GM19043 (cell line): ENCODE results near the gene SLC35F1.
A peak's percentile ranks its signal among the peaks of the same experiment; 100 is the strongest.

ENCODE experiments used
- ATAC-seq: cut with Tn5 transposase; IDR thresholded peaks from one replicate; pipeline ENCODE4 v1.9.1; 2021; ENCODE audit warnings: low read depth; ENCODE audit not compliant: unreplicated experiment

The SLC35F1 gene

DNA sequence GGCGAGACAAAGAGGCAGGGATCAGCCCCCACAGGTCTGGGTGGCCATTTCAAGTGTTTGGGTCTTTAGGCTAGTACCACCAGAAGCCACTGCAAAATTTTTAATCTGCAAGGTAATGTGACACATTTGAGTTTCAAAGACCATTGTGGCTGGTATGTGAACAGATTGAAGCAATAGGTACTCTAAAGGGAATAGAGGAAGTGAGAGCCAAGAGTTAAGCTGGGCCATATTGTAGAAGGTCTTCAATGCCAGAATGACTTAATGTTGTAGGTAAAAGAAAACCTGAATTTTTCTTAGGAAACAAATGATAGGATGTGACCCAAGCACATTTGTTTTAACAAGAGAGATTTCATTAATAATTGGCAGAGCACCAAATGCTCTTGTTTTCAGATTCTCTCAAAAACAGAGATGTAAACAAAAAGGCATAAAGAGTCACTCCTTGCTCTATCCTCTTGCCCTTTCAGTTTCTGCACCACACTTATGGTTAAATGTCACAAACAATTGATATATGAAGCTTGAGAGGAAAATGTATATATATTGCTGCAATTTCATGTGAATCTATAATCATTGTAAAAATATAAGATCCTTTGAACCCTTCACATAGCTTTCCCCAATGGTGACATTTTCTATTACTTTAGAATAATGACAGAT, 333.9 kb downstream of the SLC35F1 start:
- peak; percentile 83 for ATAC-seq

DNA sequence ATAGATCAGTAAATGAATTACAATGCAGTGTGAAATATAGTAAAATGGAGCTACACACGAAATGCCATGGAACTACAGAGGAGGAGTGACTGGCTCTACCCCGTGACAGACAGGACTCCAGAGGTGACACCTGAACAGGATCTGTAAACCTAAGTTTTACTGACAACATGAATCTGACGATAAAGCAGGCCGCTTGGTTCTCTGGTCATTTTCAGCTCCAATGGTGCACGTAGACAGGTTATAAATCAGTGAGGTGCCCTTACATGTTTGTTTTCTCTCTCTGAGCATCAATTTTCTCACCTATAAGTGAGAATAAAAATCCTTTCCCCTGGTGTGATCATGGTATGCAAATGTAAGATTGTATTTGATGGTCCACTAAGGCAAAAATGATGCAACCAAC, 339.3 kb downstream of the SLC35F1 start:
- no peak for ATAC-seq

DNA sequence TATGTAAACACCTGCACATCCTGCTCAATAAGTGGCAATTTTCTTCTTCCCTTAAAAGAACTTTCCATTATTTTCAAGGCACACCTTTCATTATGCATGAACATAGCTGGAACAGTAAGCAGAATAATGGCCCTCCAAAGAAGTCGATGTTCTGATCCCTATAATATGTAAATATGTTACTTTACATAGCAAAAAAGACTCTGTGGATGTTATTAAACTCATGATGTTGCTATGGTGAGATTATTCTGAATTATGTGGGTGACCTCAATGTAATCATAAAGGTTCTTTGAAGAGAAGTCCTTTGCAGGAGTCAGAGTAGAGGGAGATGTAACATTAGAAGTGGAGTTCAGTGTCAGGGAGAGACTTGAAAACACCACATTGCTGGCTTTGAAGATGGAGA, 341.1 kb downstream of the SLC35F1 start:
- no peak for ATAC-seq

DNA sequence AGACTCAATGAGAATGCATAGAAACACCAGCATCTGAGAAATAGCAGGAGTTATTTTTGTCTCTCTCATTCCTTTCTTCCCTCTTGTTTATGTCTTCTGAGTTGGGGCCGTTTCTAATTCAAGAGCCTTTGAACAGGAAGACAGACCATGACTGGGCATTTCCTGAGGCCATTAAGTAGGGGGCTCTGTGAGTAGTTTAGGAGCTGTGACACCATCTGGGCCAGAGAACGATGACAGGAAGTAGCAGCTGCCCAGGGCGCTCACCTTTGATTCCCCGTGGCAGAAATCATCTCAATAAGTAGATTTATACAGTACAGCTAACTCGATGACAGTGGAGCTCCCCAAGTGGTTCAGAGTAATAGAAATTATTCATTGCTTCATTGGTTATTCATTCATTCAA, 342.6 kb downstream of the SLC35F1 start:
- no peak for ATAC-seq

DNA sequence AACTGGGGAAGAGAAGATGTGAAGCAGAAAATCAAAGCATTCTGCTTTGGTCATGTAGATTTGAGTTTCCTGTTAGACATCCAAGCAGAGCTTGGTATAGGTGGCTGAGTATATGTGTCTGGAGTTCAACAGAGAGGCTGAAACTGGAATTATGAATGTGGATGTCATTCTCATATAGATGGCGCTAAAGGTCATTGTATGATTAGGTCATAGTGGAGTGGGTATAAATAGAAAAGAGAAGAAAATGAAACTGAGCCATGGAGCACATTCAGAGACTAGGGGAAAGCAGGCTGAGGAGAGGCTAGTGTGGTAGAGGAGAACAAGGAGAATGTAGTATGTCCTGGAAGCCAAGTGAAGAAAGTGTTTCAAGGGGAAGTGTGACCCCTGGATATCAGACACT, 345.4 kb downstream of the SLC35F1 start:
- ATAC-seq = no peak

DNA sequence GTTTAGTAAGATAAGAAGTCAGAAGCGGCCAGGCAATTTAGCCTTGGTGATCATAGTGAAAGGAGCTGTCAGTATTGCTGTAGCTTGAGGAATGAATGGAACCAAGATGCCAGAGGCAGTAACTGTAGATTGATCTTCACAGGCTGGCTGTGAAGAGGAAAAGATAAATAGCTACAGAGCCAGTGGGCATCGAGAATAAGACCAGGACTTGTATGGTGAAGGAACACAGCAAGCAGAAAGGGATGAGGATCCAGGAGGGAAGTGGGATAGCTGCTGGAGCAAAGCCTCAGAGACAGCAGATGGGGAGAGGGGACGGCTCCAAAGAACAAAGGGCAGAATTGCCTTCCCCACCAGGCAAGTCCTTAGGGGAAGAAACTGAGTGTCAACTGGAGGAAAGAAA, 346.7 kb downstream of the SLC35F1 start:
- no peak for ATAC-seq

DNA sequence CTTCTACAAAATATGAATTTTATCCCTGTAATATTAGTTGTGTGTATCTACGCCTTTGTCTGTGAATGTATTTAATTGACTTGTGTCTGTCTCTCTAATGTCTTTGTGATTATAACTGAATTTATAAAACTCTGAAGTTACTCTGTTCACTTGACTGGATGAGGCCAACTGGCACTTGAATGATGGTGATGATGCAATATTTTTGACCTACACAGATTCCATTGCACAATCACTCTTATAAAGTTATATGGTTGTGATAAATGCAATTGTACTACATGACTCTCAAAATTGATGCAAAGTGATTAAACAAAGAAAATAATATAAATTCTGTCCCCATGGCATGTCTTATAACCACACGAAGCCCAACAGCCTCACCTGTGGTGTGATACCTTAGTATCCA, 353.8 kb downstream of the SLC35F1 start:
- no peak for ATAC-seq

DNA sequence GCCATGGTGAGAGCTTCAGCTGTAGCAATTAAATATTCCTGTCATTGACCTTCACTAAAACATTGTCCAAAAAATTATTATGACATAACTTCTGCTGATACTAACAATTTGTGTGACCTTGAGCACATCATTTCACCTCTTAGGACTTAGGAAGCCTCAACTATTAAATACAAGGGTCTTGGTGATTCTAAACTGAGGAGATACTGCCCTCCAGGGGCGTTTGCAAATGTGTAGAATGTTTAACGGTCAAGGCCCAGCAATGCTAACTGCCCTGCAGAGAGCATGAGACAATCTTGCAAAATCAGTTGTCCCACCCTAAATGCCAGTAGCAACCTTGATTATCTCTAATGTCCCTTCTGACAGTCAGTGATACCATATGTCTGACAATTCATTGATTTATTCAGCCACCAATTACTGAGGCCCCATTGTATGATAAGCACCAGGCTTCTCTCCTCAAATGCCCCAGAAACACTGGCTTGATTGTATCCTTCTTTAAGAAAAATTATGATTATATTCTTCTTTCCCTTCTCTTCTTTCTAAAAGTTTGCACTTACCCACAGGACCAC, 356.9 kb downstream of the SLC35F1 start:
- no peak for ATAC-seq

DNA sequence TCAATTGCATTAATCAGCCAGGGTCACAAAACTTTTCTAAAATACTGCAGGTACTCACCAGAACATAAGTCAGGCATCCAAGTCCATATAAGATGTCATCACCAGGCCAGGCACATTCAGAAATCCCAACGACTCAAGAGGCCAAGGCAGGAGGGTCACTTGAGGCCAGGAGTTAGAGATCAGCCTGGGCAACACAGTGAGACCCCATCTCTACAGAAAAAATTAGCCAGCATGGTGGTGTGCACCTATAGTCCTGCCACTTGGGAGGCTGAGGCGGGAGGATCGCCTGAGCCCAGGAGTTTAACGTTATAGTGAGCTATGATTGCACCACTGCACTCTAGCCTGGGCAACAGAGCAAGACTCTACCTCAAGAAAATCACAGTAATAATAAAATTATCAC, 362.6 kb downstream of the SLC35F1 start:
- ATAC-seq = no peak

DNA sequence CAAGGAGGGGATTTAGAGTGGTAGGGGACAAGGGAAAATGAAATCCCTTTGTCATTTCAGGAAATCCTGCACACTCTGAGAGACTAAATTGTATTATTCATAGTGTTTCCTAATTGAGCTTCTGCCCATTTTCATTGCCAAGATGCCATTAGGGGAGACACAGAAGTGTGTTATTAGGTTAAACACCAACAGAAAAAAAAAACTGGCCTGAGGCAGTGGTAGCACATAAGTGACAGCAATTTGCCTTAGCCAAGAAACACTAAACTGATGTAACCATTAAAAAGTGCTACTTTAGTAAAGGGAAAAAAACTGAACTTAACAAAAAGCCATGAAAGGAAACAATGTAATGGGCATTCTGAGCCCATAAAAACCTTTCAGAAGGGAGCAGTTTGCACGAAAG, 370.6 kb downstream of the SLC35F1 start:
- ATAC-seq = no peak

DNA sequence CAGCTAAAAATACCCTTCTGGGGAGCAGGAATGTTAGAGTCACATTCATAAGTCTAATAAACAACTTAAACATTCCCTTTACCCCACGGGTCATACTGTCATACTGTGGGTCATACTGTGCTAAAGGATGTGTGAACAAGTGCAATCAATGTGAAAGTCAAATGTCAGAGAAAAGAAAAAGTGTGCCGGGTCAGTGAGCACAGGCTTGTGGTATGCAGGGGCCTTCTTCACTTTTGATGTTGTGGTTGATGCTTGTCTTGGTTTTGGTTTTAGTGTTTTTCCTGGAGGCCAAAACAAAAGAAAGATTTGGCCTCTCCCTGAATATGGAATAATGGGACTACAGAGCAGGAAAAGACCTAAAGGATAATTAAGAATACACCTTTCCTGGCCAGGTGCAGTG, 373.1 kb downstream of the SLC35F1 start:
- ATAC-seq = peak; percentile 98

DNA sequence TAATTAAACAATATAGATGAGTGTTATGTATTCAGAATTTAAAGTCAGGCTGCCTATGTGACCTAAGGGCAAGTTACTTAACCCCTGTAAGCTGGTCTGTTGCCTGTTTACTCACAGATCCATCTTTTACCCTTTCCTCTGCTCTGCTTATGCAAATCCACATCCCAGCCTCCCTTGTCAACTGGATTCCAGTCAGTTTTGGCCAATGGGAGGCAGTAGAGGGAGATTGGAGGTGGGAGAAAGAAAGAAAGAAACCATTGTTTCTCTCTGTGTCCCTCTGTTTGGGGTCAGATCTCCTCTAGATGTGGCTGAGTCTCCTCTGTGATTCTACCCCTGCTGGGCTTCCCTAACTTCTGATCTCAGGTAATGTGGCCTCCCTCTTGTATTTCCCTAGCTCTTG, 374.2 kb downstream of the SLC35F1 start:
- ATAC-seq = no peak

DNA sequence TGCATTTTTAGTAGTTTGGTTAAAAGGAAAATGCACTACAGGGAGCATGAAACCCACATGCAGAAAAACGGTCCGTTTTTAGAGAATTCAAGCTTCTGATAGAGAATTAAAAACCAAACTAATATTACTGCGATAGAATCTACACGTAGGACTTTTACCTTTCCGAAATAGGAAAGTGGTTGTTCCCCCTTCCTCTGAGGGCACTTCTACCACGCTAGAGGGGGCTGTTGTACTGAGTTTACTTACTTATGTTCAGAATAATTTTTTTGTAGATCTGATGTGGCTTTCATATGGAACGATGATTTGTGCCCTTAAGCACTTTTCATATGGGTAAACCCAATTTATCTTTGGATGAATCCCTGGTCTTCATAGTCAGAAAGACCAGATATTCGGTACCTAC, 376.7 kb downstream of the SLC35F1 start:
- no peak for ATAC-seq

DNA sequence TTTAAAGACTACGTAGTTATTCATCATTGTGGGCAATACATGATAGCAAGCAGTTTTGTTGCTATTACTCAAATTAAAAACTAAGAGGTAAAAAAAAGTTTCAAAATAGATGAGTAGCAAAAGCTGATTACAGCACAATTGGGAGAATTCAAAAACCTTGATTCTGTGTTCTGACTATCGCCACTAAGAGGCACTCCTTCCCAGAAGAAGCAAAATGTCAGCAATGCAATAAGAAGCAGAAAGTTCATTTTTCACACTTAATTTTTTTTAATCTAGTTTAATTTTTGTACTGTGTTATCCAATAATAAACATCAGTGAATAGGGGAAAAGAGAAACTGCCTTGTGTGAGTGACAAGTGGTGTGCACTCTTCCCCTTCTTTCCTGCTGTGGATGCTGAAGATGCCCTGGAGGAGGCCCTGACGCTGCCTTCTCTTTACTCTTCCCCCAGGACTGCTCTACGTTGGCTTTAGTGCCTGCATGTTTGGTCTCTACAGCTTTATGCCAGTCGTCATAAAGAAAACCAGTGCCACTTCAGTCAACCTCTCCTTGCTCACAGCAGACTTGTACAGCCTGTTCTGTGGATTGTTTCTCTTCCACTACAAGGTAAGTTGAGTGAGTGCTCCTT, 377.8 kb downstream of the SLC35F1 start:
- ATAC-seq = no peak

DNA sequence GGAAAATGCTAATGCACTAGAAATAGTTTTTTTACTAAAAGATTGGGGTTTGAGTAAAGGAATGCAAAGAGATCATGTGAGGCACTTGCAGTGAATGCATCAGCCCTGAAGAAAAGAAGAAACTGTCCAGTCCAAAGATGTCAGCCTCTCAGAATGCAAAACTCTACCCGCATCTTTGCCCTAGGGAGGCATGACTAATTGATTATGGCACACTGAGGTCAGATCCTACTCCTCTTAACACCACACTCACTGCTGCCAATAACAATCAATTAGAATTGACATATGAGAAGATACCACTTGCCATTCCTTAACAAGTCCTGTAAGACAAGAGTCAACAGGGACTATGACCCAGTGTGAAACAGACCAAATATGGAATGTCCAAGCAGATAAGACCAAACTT, 378.7 kb downstream of the SLC35F1 start:
- ATAC-seq = no peak

DNA sequence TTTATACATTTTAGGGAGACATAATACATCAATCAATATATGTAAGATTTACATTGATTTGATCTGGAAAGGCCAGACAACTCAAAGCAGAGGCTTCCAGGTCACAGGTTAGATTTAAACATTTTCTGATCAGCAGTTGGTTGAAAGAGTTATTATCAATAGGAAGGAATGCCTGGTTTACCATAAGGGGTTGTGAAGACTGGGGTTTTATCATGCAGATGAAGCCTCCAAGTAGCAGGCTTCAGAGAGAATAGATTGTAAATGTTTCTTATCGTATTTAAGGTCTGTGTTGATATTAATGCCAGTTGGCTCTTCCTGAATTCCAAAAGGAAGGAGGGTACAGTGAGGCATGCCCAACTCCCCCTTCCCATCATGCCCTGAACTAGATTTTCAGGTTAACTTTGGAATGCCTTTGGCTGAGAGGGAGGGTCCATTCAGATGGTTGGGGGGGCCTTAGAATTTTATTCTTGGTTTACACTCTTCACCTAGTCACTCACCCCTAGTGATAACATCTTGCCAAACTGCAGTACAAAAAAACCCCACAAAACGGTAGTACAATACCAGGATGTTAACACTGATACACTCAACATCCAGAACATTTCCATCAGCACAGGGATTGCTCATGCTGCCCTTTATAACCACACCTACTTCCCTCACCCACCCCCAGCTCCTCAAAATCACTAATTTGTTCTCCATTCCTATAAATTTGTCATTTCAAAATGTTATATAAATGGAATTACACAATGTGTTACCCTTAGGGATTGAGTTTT, 381.5 kb downstream of the SLC35F1 start:
- no peak for ATAC-seq

DNA sequence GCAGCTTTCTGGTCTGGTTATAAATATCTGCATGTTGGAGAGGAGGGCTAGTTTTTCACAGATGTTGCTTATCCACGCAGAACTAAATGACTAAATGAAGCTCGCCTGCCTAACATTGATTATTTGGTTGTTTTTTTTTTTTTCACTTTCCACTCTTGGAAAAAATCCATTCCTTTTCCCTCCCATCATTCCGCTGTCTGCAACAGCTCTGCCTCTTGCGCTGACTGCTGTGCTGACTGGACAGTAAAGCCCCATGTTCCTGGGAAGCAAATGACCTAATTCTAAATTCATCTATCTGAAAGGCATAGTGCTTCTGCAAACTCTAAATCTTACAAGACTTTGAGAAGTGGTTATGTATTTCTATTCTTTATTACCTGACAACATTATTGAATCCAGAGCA, 385.5 kb downstream of the SLC35F1 start:
- ATAC-seq = no peak

DNA sequence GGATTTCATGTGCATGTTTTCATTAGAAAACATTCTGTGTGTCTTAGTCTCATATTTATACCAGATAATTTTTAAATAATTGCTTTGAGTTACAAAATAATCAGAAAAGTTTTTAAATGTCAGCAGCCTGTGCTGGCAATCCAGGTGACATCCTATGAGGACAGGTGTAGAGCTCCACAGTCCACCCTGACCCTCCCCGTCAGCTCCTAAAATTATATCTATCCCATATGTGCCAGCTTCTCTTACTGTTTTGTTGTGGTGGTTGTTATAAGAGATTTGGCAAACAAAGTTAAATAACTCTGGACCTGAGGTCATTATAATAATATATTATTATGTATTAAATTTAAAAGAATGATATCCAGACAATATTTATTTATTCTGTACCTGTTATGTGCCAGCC, 387.8 kb downstream of the SLC35F1 start:
- no peak for ATAC-seq

DNA sequence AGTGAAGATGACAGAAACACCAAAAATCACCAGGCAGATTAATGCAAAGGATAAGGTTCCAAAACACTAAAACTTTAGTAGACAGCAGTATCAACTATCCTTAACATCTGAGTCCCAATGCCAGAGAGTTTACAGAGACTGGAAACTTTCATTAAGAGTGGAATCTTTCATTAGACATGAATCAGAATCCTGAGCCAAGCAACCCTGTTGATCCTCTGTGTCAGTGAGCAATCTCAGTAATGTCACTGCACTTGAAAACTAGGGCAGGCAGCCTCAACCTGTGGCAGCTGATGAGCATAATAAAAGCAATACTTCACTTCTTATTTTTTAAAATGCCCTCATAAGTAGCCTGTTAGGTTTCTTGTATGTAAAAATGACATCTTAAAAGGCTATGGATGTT, 388.3 kb downstream of the SLC35F1 start:
- no peak for ATAC-seq

DNA sequence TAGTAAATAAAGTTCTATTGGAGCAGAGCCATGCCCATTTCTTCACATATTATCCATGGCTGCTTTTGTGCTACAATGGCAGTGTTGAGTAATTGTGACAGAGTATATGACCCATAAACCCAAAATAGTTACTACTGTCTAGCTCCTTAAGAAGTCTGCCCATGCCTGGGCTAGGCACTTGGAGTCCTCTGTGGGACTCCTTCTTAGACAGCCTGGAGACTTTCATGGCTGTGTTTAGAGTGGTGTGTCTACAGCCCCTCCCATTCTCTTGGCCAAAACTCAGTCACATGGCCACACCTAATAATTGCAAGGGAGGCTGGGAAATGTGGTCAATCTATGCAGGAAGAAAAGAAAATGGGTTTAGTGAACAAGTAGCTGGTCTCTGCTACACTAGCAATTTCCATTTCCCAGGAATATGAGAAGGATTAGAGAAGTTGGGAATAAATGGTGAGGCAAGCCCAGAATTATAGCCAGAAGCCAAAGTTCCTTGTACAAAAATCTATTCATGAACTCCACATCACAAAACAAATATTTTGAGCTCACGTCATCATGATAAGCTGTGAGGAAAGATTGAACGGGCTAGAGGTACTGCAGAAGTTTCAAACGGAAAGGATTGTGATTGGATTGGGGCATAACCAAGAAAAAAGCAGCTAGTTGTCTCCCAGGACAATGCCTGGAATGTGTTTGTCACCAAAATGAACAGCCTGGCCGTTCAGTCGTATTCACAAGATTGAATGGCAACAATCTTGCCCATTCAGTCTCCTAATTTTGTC, 389.3 kb downstream of the SLC35F1 start:
- ATAC-seq = no peak

DNA sequence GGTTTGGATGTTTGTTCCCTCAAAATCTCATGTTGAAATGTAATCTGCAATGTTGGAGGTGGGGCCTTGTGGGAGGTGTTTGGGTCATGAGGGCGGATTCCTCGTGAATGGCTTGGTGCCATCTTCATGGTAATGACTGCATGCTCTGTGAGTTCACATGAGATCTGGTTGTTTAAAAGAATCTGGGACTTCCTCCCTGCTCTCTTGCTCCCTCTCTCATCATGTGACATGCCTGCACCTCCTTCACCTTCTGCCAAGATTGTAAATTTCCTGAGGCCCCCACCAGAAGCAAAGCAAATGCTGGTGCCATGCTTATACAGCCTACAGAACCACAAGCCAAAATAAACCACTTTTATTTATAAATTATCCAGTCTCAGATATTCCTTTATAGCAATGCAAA, 390.8 kb downstream of the SLC35F1 start:
- no peak for ATAC-seq
